Measurements from ENCODE around the gene BAIAP2. TPM values are rescaled to one million over a fixed set of nuclear protein-coding genes. Genes with fewer than 3 reads are reported as not detected.

Gene BAIAP2
- total RNA-seq, 3 donors from 2014 or later: 4.7 to 9.2 (median 7.4) TPM

Other genes starting within 250 kb of the BAIAP2 start
- gene CHMP6, start 43.3 kb upstream of the BAIAP2 start, total RNA-seq: 10 to 100 TPM; 35.7 to 42.4 (median 42.1) TPM
- not detected for gene PVALEF, start 130.4 kb downstream of the BAIAP2 start, total RNA-seq
- 1 to 10 TPM in 1 of 3 donors, under 1 TPM in 2; 0.46 to 3.8 (median 0.87) TPM for gene AATK, start 131.1 kb downstream of the BAIAP2 start, total RNA-seq
- gene CEP131, start 187.8 kb downstream of the BAIAP2 start, total RNA-seq: 10 to 100 TPM; 12.3 to 12.8 (median 12.7) TPM
- 10 to 100 TPM; 42.7 to 52.2 (median 47.4) TPM for gene TEPSIN, start 203.9 kb downstream of the BAIAP2 start, total RNA-seq
- 100 to 1,000 TPM; 123 to 144 (median 143) TPM for gene NDUFAF8, start 204.2 kb downstream of the BAIAP2 start, total RNA-seq

All from activated T-cell treated with anti-CD3 and anti-CD28 coated beads, Interleukin-2, amount 50 U/mL, for 4 hours (primary cell).